Endothelial cell of umbilical vein (primary cell): ENCODE measurements around the gene PRSS21. TPM values are rescaled to one million over a fixed set of nuclear protein-coding genes. Genes with fewer than 3 reads are reported as not detected.
A peak's percentile ranks its signal among the peaks of the same experiment; 100 is the strongest.

ENCODE experiments used
- BruUV-seq: library from RNA; stranded (reverse); fragments of 400-500 nt; replicated peaks from 2 replicates; lab custom pipeline; 2021; lab: Mats Ljungman, UMichigan
- CTCF ChIA-PET: fragments of 300-600, 350-600 bp; sonication (Branson Sonifier 250); formaldehyde crosslinking; loops from one replicate; lab custom pipeline; 2021; ENCODE audit warnings: antibody characterized with exemption, inconsistent platforms; lab: Charles Lee
- POLR2A ChIA-PET: fragments of 300-600, 350-600 bp; sonication (Branson Sonifier 250); formaldehyde crosslinking; loops from one replicate; lab custom pipeline; 2021; ENCODE audit warnings: antibody characterized with exemption, inconsistent platforms; lab: Charles Lee
- DNase-seq: peaks from one replicate; pipeline ENCODE4 v3.0.0-alpha.2; 2011; ENCODE audit warnings: low read depth, low spot score
- FAIRE-seq: peaks from 2 replicates; lab custom pipeline; 2011; peaks lifted over from hg19 to GRCh38; lab: Jason Lieb, UNC
- H2AFZ ChIP-seq: 2 replicates; pipeline ENCODE4 v1.6.0; 2012; ENCODE audit warnings: low read depth, low read length, control low read depth, inconsistent platforms
- H3K27ac ChIP-seq: 2 replicates; pipeline ENCODE4 v1.5.1; 2011; ENCODE audit warnings: low read depth, mild to moderate bottlenecking, control low read depth, low read length, moderate library complexity; ENCODE audit not compliant: insufficient read depth
- H3K27me3 ChIP-seq, 2 experiments: 2 replicates each; pipeline versions ENCODE4 v1.6.0 to v1.6.1; 2011; ENCODE audit warnings: low read length in 2 of 2, mixed read lengths in 1 of 2; ENCODE audit not compliant: control insufficient read depth in 2 of 2, insufficient read depth in 2 of 2
- H3K36me3 ChIP-seq, 2 experiments: 2 replicates in 1 of 2; 3 replicates in 1 of 2; pipeline ENCODE4 v1.5.1; 2011; ENCODE audit warnings: low read length in 2 of 2, mild to moderate bottlenecking in 1 of 2, moderate library complexity in 1 of 2; ENCODE audit not compliant: control insufficient read depth in 2 of 2, insufficient read depth in 2 of 2; ENCODE audit errors: extremely low read depth in 1 of 2
- H3K4me1 ChIP-seq: 3 replicates; pipeline ENCODE4 v1.5.1; 2011; ENCODE audit warnings: mild to moderate bottlenecking, low read length; ENCODE audit not compliant: control insufficient read depth, insufficient read depth; ENCODE audit errors: extremely low read depth
- H3K4me2 ChIP-seq: 2 replicates; pipeline ENCODE4 v1.6.1; 2011; ENCODE audit warnings: low read length, control low read depth, mixed read lengths; ENCODE audit not compliant: insufficient read depth
- H3K4me3 ChIP-seq, 3 experiments: fragments of 200-600 bp in 1 of 3; sonication (generic), shearing (Covaris generic) in 1 of 3; replicated peaks in 1 of 3; 2 replicates each; pipeline ENCODE4 v1.5.1; 2011 to 2016; ENCODE audit warnings: control low read depth in 3 of 3, low read length in 3 of 3, mild to moderate bottlenecking in 2 of 3, inconsistent platforms in 1 of 3, low read depth in 1 of 3, moderate library complexity in 1 of 3; ENCODE audit not compliant: insufficient read depth in 1 of 3
- H3K79me2 ChIP-seq: 2 replicates; pipeline ENCODE4 v1.6.0; 2012; ENCODE audit warnings: low read length, inconsistent platforms; ENCODE audit not compliant: control insufficient read depth, insufficient read depth
- H3K9ac ChIP-seq: replicated peaks from 2 replicates; pipeline ENCODE3; 2011; ENCODE audit warnings: low read length, control low read depth; ENCODE audit not compliant: insufficient read depth; ENCODE audit errors: extremely low read depth
- H3K9me1 ChIP-seq: replicated peaks from 3 replicates; pipeline ENCODE4 v1.6.0; 2011; ENCODE audit warnings: mild to moderate bottlenecking, low read length; ENCODE audit not compliant: control insufficient read depth, insufficient read depth; ENCODE audit errors: extremely low read depth
- H3K9me3 ChIP-seq: replicated peaks from 2 replicates; pipeline ENCODE4 v1.5.1; 2012; ENCODE audit warnings: low read length, inconsistent platforms; ENCODE audit not compliant: control insufficient read depth, insufficient read depth
- H4K20me1 ChIP-seq: replicated peaks from 2 replicates; pipeline ENCODE3; 2011; ENCODE audit warnings: mild to moderate bottlenecking, low read length; ENCODE audit not compliant: control insufficient read depth, insufficient read depth; ENCODE audit errors: extremely low read depth
- EZH2 ChIP-seq: IDR thresholded peaks from 2 replicates; pipeline ENCODE4 v1.6.1; 2012; ENCODE audit warnings: borderline replicate concordance, low read depth, mild to moderate bottlenecking, moderate library complexity, low read length, inconsistent platforms; ENCODE audit not compliant: severe bottlenecking
- GATA2 ChIP-seq: IDR thresholded peaks from 2 replicates; pipeline ENCODE4 v1.7.0; 2011; ENCODE audit warnings: low read depth, mild to moderate bottlenecking, moderate library complexity, mixed read lengths, low read length; ENCODE audit not compliant: insufficient read length, insufficient read depth
- MAX ChIP-seq: IDR thresholded peaks from 2 replicates; pipeline ENCODE4 v1.6.1; 2011; ENCODE audit not compliant: insufficient read depth, insufficient read length
- MYC ChIP-seq: IDR thresholded peaks from one replicate; pipeline ENCODE4 v1.6.1; 2011; ENCODE audit warnings: mild to moderate bottlenecking, low read depth, low read length
- POLR2A ChIP-seq: IDR thresholded peaks from 2 replicates; pipeline ENCODE4 v1.6.1; 2012; ENCODE audit warnings: low read depth, mild to moderate bottlenecking, control low read depth, low read length
- POLR2AphosphoS5 ChIP-seq: IDR thresholded peaks from 2 replicates; pipeline ENCODE4 v1.6.1; 2012; ENCODE audit warnings: low read depth, mild to moderate bottlenecking, control low read depth, low read length, moderate library complexity; ENCODE audit not compliant: insufficient read depth
- dilution Hi-C: fragments of 300-500 bp; cut with MboI; formaldehyde crosslinking; loops from one replicate; pipeline ENCODE4 v1.15.0; 2019; ENCODE audit warnings: low sequenced_read_pairs; ENCODE audit not compliant: extremely low pct_ligation_motif_present
- intact Hi-C: fragments of 100-400 bp; cut with micrococcal nuclease; formaldehyde crosslinking; loops from one replicate; pipeline ENCODE4 v1.10.0; 2022
- polyA plus RNA-seq, 4 experiments: library from polyadenylated mRNA; depleted of rRNA in 3 of 4; stranded (reverse) in 3 of 4; unstranded in 1 of 4; fragments of >200 nt; gene quantifications; 2 replicates each; pipeline versions ENCODE4 v1.2.1 to v1.2.3, GENCODE V29; 2011 to 2012; ENCODE audit warnings: missing spikeins in 1 of 4
- total RNA-seq: library from RNA; stranded (reverse); gene quantifications from 2 replicates; pipeline ENCODE4 v1.2.3, GENCODE V29; 2021

The PRSS21 gene
- total and polyA plus RNA-seq, 2 donors (not counting 3 experiments of a cell fraction or from before 2014, with no cell fraction given) = 0.28 TPM; not detected in 1

- intact Hi-C loops = loop anchor here (5.0 to 10.0 kb wide), 3 partner anchors 55 to 138 kb away; partner anchors contain the start of genes KCTD5 and ZG16B
- FAIRE-seq (no peak), DNase-seq (no peak)
- no TSS peak for BruUV-seq
- TF ChIP-seq GATA2 = no peak
- no peak for TF ChIP-seq EZH2
- TF ChIP-seq MAX = no peak
- TF ChIP-seq POLR2A = peak; percentile 53
- peak; percentile 37 for TF ChIP-seq POLR2AphosphoS5
- no peak for TF ChIP-seq MYC
- no peak overlapping the region for H3K9ac ChIP-seq
- H3K9me1 ChIP-seq = no peaks in the 10 kb centered on the region
- POLR2A ChIA-PET = no interaction called here
- peaks cover 0 to 4% of the 10 kb centered on the region in 2 experiments for H3K36me3 ChIP-seq
- H4K20me1 ChIP-seq = no peaks in the 10 kb centered on the region
- dilution Hi-C loops = no loop called here
- H3K4me1 ChIP-seq = peaks cover 8% of the 10 kb centered on the region
- no peak overlapping the region for H3K4me3 ChIP-seq
- H3K4me2 ChIP-seq = no peak overlapping the region
- CTCF ChIA-PET = interaction anchor here (1.9 to 4.5 kb wide), 2 partner anchors 60 to 89 kb away, joined by 8 to 20 read pairs; no protein-coding TSS in a partner anchor
- no peak overlapping the region for H2AFZ ChIP-seq
- peaks cover 18% of the 10 kb centered on the region for H3K79me2 ChIP-seq
- no peaks in the 10 kb centered on the region for H3K9me3 ChIP-seq
- H3K27ac ChIP-seq = no peak overlapping the region
- peaks cover 0 to under 1% of the 10 kb centered on the region in 2 experiments for H3K27me3 ChIP-seq
Measured at GRCh38 chr16:2779151-2779920, 37.7 kb upstream of the PRSS21 start.
